NB4 (cell line): ENCODE data around the gene SND1.
A peak's percentile ranks its signal among the peaks of the same experiment; 100 is the strongest.

Experiments used
- DNase-seq: peaks from one replicate; pipeline ENCODE4 v3.0.0; 2010; ENCODE audit warnings: low read depth
- H3K4me3 ChIP-seq: one replicate; pipeline ENCODE4 v1.5.1; 2011; ENCODE audit warnings: mild to moderate bottlenecking, low read depth, low read length, moderate library complexity
- CTCF ChIP-seq: IDR thresholded peaks from one replicate; pipeline ENCODE4 v1.5.1; 2012; ENCODE audit warnings: low read depth, low read length
- MAX ChIP-seq: IDR thresholded peaks from 2 replicates; pipeline ENCODE4 v1.6.1; 2011; ENCODE audit warnings: low read depth, low read length
- MYC ChIP-seq: IDR thresholded peaks from 2 replicates; pipeline ENCODE4 v1.6.1; 2011; ENCODE audit warnings: low read depth, low read length
- POLR2A ChIP-seq: IDR thresholded peaks from 2 replicates; pipeline ENCODE4 v1.6.1; 2011; ENCODE audit warnings: mild to moderate bottlenecking; ENCODE audit not compliant: insufficient read length; ENCODE audit errors: extremely low read depth

SND1 gene

GRCh38 chr7:127803626-127804025 is 151.6 kb downstream of the SND1 start:
- H3K4me3 ChIP-seq = no peak overlapping the region
- TF ChIP-seq POLR2A (no peak), MAX (no peak), MYC (no peak), CTCF (no peak)
- no peak for DNase-seq

GRCh38 chr7:127807340-127807739 is 155.3 kb downstream of the SND1 start:
- no peak for DNase-seq
- no peak overlapping the region for H3K4me3 ChIP-seq
- TF ChIP-seq MYC (no peak), CTCF (no peak), MAX (no peak), POLR2A (no peak)

- no peak for DNase-seq
- no peak for TF ChIP-seq CTCF
- TF ChIP-seq MYC = no peak
- TF ChIP-seq POLR2A = no peak
- TF ChIP-seq MAX = no peak
- no peak overlapping the region for H3K4me3 ChIP-seq
Measured at GRCh38 chr7:127807829-127808228, 155.8 kb downstream of the SND1 start.

- no peak overlapping the region for H3K4me3 ChIP-seq
- DNase-seq = peak; percentile 20
Measured at GRCh38 chr7:127809261-127809702, 157.3 kb downstream of the SND1 start.

GRCh38 chr7:127810113-127810512 is 158.1 kb downstream of the SND1 start:
- no peak for TF ChIP-seq POLR2A
- TF ChIP-seq MAX = no peak
- TF ChIP-seq MYC = no peak
- no peak for TF ChIP-seq CTCF
- H3K4me3 ChIP-seq = no peak overlapping the region
- DNase-seq = no peak

More at GRCh38 chr7:127809261-127809702, 157.3 kb downstream of the SND1 start:
- TF ChIP-seq MAX (0 out of 2 replicates have a peak, but pooled peaks have one; percentile 22), POLR2A (no peak)

- H3K4me3 ChIP-seq = no peak overlapping the region
- no peak for TF ChIP-seq CTCF
- TF ChIP-seq POLR2A = no peak
- DNase-seq = no peak
Measured at GRCh38 chr7:127810696-127811660, 159.0 kb downstream of the SND1 start.
